ENCODE measurements around the gene PPP2R2C.

The PPP2R2C gene

DNA sequence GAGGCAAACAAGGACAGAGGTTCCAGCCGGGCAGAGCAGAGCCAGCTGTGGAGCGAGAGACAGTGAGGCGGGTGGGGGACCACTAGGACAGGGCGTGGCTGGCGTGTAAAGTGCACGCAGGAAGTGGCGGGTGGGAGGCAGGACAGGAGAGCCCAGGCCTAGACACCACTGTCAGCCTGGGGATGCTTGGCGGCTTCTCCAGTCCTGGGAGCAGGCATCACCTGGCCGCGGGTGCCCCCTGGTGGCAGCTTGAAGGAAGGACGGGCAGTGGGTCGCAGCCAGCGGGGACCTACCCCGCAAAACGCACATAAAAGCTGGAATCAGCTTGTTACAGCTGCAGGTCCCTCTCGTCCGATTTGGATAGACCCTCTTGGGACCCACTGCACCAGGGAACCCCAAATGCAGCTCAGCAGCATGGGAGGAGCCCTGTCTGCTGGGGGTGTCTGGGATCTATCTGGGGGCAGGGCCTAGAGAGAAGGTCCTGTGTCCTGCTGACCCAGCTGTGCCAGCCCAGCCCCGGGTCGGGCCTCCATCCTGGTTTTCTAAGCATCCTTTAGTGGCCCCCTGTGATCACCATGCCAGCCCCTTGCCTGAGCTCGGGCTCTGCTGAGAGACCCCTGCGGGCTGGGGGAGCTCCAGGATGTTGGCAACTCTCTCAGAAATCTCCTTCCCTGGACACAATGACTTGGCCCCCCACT lies 145.0 kb downstream of the PPP2R2C start:
- peak; percentile 91 for DNase-seq (ENCODE audit: low spot score)

- DNase-seq (ENCODE audit: low spot score) = no peak
Observed at GRCh38 chr4:6326312-6327060, 145.9 kb downstream of the PPP2R2C start.

- DNase-seq (ENCODE audit: low spot score) = no peak
Observed at GRCh38 chr4:6325788-6326290, 146.6 kb downstream of the PPP2R2C start.

DNA sequence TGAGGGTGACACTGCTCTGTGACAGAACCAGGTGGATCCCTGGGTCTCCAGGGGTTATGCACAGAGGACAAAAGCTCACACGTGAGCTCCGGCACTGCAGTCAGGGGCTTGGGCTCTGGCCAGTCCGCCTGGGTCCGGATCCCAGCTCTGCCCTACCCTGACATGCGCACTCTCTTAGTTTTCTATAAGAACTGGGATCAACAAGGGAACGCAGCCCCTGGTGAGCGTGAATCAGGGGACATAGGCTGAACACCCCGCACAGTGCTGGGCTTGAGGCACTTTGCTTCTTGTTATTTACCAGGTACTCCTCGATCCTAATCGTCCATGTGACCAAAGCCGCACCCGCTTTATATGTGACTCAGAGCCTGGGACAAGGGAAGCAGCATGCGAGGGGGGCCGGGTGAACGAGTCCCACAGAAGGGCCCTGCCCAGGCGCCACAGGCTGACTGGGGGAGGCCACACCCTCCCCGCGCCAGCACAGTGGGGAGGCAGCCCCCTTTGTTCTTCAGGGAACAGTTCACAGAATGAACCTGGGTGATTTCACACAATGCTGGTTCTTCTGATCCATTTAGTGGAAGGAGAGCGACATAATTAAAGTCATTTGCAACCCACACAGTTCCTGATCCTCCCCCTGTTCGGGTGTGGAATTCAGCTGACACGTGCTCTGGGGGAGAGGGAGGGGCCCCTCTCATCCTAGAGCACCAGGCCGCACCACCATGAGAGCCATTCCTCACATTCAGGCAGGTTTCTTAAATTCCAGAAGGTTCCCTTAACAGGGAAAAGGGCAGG lies 147.2 kb downstream of the PPP2R2C start:
- no peak for DNase-seq (ENCODE audit: low spot score)

DNA sequence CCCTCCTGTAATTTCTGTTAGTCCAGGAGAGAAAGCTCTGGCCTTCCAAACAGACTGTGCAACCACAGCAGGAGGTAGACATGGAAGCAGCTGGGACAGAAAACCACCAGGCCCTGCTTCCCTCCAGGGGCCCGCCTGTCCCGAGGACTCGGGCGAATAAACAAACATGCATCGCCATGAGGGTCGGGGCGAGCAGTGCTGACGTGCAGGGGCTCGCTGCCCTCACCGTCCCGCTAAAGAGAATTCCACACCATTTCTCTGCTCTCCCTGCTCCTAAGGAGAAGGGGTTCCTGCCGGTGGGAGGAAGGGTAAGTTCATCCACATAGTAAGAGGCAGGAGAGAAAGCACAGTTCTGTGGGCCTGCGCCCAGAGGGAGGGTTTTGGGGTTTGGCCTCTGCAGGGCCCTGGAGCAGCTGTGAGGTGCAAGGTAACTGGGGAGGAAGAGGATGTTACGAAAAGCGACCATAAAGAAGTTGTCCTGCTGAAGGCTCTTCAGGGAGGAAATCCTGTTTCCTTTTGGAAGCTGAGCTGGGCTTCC lies 147.9 kb downstream of the PPP2R2C start:
- no peak for DNase-seq (ENCODE audit: low spot score)

DNA sequence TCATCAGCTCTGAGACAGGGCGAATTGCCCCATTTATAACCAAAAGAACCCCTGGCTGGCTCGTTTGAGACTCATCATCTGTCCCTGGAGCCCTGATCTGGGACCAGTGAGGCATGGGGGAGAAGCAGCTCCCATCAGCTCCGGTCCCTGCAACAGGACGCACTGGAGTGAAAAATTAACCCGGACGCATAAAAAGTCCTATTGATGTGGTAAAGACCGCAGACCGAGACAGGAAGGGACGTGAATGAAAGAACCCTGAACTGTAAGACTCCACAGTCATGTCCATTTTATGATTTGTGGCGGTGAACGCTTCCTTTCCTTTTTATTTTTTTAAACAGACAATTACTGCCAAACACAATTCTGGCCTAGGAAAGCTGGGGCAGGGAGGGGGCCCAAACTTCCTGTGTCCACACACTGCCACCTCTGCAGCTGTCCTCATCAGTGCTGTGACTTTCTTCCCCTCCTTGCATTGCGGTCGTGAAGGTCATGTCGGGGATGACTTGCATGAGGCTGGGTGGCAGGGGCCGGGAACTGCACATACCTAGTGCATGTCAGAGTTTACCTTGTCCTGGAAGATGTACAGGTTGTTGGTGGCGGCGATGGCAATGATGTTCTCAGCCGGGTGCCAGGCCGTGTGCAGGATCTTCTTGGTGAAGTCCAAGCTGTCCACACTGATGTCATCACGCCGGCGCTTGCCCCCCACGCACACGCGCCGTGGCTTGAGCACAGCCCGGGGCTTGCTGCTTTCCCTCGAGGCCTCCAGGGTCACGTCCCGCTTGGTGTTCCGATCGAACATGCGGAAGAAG lies 149.4 kb downstream of the PPP2R2C start:
- DNase-seq (ENCODE audit: low spot score) = no peak

DNA sequence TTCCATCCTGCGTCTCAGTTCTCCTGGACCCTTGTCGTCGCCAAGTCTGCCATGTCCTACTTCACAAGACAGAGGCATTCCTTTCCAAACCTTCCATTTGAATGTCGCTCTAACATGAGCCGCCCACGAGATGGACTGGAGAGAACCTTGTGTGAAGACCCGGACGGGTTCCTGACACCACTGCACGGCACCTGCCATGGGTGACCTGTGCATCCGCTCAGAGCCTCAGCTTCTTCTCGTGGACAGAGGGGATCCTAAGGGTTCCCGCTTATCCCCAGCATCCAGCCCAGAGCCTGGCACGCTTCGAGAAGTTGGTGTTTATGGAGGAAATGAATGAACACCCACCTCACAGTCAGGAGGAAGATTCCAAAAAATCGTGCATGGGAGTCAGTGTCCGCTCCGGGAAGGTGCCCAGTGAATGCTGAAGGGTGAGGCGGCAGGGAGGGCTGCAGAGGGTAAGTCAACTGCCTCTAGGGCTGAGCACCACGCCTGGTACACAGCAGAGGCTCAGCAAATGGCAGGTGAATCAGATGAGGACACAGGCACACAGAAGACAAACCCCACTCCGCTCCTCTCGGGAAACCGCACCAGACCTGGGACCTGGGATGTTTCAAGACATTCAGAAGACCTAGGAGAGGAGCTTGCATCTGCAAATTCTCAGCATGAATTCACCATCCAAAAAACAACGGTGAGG lies 150.2 kb downstream of the PPP2R2C start:
- DNase-seq (ENCODE audit: low spot score) = no peak

DNA sequence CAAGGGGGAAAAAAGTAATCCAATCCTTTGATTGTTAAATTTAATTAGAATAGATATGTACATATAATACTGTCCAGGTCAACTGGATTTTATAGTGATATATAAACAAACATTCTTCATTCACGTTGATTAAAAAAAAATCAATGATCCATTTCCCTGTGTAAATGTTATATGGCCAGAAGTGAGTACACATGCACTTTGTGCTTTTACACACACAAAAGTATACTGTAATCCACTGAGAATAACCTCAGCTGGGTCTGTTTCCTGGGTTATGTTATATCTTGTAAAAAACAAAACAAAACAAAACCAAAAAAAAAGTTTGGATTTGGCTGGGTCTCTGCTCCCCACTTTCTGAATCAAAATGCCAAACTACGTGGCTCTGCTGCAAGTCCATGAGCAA lies 151.1 kb downstream of the PPP2R2C start:
- no peak for DNase-seq (ENCODE audit: low spot score)

GRCh38 chr4:6320663-6321062 lies 151.8 kb downstream of the PPP2R2C start:
- no peak for DNase-seq (ENCODE audit: low spot score)

DNA sequence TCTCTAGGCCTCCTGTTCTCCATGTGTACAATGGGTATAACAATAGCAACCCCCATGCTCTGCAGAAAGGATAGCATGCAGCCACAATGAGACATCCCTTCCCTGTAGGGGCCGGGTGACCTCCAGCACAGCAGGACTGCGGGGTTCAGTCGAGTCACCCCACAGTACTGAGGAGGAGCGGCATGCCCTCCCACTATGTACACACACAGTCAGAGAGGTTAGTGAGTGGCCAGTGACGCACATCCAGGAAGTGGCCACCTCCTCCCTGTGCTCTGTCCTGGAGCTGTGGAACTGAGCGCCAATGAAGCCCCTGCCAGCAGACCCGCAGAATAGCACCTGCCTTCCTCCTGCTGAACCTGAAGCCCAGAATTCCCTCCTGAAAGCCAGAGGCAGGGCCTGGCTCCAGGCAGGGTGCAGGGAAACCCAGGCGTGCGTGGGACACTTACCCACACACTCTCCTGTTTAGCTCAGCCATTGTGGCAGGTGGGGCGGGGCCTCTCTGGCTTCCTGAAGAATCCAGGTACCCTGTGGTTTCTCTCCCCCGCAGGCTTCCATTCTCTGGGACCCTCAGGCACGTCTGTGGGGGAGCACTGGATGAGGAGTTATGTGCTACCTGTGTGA lies 152.8 kb downstream of the PPP2R2C start:
- DNase-seq (ENCODE audit: low spot score) = no peak

- no peak for DNase-seq (ENCODE audit: low spot score)
Observed at GRCh38 chr4:6318206-6318605, 154.2 kb downstream of the PPP2R2C start.

DNA sequence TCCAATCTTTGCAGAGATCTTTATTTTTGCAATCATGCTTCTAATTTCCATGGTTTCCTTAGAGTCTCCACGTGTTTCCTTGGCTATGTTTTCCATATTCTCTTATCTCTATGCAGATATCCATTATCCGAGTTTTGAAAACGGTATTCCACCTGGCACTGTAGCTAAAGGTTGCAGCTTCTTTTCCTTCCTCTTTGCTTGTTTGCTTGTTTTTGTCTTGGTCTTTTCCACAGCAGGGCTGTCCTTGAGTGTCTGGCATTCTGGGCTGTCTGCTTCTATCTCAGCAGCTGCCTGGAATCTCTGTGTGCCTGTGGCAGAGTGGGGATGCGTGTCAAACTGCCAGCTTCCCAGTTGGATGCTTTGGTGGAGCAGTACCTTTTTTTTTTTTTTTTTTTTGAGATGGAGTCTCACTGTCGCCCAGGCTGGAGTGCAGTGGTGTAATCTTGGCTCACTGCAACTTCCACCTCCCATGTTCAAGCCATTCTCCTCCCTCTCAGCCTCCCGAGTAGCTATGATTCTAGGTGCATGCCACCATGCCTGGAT lies 155.9 kb downstream of the PPP2R2C start:
- DNase-seq (ENCODE audit: low spot score) = no peak

DNA sequence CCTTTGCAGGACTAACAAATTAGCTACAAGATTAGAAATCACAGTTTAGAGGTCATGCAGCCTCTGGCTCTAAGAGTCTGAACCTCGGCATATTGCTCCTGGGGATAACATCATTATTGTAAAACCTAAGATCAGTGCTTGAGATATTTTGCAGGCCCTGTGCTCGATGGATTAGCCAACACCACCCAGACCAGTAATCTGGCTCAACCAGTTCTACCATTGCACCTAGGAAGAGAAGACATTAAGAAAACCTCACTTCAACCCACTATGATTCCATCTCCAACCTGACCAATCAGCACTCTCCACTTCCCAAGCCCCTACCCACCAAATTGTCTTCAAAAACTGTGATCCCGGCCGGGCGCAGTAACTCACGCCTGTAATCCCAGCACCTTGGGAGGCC lies 159.2 kb downstream of the PPP2R2C start:
- DNase-seq (ENCODE audit: low spot score) = no peak

DNA sequence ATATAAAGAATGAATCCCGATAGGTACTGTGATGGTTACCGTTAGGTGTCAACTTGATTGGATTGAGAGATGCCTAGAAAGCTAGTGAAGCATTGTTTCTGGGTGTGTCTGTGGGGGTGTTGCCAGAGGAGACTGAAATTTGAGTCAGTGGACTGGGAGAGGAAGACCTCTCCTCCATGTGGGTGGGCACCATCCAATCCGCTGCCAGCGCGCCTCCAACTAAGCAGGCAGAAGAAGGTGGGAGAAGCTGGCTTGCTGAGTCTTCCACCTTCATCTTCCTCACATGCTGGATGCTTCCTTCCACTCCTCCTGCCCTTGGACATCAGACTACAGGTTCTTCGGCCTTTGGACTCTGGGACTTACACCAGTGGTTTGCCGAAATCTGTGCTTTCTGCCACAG lies 162.6 kb downstream of the PPP2R2C start:
- no peak for DNase-seq (ENCODE audit: low spot score)

DNA sequence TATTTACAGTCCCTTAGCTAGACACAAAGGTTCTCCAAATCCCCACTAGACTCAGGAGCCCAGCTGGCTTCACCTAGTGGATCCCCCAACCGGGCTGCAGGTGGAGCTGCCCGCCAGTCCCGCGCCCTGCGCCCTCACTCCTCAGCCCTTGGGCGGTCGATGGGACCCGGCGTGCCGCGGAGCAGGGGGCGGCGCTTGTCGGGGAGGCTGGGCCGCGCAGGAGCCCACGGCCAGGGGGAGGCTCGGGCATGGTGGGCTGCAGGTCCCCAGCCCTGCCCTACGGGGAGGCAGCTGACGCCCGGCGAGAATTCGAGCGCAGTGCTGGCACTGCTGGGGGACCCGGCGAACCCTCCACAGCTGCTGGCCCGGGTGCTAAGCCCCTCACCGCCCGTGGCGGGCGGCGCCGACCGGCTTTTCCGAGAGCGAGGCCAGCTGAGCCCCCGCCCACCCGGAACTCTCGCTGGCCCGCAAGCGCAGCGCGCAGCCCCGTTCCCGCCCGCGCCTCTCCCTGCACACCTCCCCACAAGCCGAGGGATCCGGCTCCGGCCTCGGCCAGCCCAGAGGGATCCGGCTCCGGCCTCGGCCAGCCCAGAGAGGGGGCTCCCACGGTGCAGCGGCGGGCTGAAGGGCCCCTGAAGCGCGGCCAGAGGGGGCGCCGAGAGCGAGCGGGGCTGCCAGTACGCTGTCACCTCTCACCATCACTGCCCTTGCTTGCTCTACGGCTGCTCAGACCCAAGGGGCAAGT lies 163.3 kb downstream of the PPP2R2C start:
- no peak for DNase-seq (ENCODE audit: low spot score)

DNA sequence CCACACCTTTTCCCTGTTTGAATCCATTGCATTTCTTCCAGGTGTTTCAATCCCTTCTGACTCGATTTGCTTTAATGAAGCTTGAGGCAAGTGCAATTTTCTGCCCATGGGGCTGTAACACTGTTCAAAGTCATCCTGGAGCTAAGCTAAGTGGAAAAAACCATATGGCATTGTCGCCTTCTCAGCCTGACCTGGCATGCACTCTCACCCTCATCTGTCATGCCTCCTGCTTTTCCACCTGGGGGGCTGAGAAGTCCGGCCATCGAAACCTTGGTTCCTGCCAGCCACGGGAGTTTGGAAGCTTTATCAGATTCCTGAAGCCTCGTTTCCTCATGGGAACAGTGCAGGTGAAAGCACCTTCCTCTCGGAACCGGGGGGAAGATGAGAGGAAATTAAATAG lies 164.5 kb downstream of the PPP2R2C start:
- DNase-seq (ENCODE audit: low spot score) = no peak

GRCh38 chr4:6307230-6307629 lies 165.2 kb downstream of the PPP2R2C start:
- no peak for DNase-seq (ENCODE audit: low spot score)

DNA sequence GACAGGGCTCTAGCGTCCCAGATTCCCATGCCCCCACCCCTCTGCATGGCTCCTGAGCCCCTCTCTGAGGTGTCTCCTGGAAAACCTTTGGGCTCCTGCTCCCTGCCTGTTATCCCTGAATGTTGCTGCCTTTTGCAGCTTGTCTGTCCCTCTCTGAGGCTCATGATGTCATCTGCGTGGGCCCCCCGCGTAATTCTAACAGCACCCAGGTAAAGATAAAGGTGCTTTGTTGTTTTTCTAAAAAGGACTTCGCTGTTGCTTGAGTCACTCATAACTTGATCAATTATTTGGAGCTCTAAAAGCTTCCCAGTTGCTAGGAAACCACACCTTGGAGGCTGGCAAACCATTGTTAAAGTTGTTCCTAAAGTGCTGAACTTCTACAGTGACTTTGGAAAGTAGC lies 166.1 kb downstream of the PPP2R2C start:
- no peak for DNase-seq (ENCODE audit: low spot score)

GRCh38 chr4:6303943-6304342 lies 168.5 kb downstream of the PPP2R2C start:
- DNase-seq (ENCODE audit: low spot score) = no peak

DNA sequence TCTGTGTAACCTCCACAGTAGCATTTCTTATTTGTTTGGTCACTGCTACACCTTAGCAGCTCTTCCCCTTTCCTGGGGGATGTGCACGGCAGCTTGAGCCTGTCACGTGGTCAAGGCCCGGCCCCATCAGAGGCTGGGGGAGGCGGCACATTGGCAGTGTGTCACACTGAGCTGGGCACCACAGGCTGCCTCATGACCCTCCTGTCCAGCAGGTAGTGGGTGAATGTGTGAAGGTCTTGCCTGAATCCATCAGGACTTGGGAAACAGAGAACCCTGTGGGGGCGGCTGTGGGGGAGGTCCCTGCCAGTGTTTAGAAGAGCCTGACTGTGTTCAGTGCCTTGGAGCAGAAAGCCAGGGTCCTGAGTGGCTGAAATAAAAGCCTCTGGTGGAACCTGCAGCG lies 169.5 kb downstream of the PPP2R2C start:
- no peak for DNase-seq (ENCODE audit: low spot score)
